Measurements from ENCODE around the gene IGF1.

- no peak for TF ChIP-seq CTCF (IDR thresholded peaks at IDR 0.05)
- no peak for TF ChIP-seq POLR2A (IDR thresholded peaks at IDR 0.05)
Measured at GRCh38 chr12:102436867-102437266, 43.5 kb downstream of the IGF1 start.
